Motor neuron (in vitro differentiated cells): ENCODE results near the gene SET. TPM values are rescaled to one million over a fixed set of nuclear protein-coding genes. Genes with fewer than 3 reads are reported as not detected.

Source experiments
- ATAC-seq, 8 experiments: fragments of 200-7000 bp; cut with Tn5 transposase; replicated peaks in 6 of 8; 2 replicates each; pipeline ENCODE4 v1.8.0; 2021; ENCODE audit warnings: mild to moderate bottlenecking in 8 of 8, moderate library complexity in 8 of 8
- H3K27ac ChIP-seq, 2 donors: fragments of 250-450 bp; sonication (Bioruptor Pico); 2 replicates each; pipeline ENCODE4 v1.9.0; 2021; ENCODE audit warnings: antibody characterized with exemption in 2 of 2, mild to moderate bottlenecking in 2 of 2, moderate library complexity in 1 of 2
- H3K4me1 ChIP-seq, 2 donors: fragments of 250-450 bp; sonication (Bioruptor Pico); replicated peaks in 1 of 2; 2 replicates each; pipeline ENCODE4 v1.6.1; 2021; ENCODE audit warnings: antibody characterized with exemption in 2 of 2, mild to moderate bottlenecking in 2 of 2, moderate library complexity in 1 of 2
- H3K4me3 ChIP-seq, 5 donors: fragments of 250-450 bp; sonication (Bioruptor Pico); 2 replicates each; pipeline ENCODE4 v1.9.0; 2021; ENCODE audit warnings: antibody characterized with exemption in 5 of 5, mild to moderate bottlenecking in 5 of 5, moderate library complexity in 4 of 5
- WGBS, 10 experiments: fragments of 450-650 bp; shearing (Covaris generic); methylation state at CpG; one replicate each; pipeline ENCODE4 v1.0.0; 2022; 5-methylcytosine and 5-hydroxymethylcytosine counted together
- in situ Hi-C, 9 experiments: fragments of 400-800 bp; cut with MboI; loops; one replicate each; pipeline ENCODE4 v1.15.0; 2021; ENCODE audit warnings: low sequenced_read_pairs in 9 of 9, low pct_unique_long_range_greater_than_20kb in 2 of 9; ENCODE audit not compliant: unreplicated experiment in 9 of 9
- total RNA-seq, 8 experiments: library from RNA; unstranded; fragments of 300-600 nt; gene quantifications; 2 replicates each; pipeline versions ENCODE4 v1.2.3 to v1.2.4, GENCODE V29; 2022

The SET gene
- total RNA-seq, 8 experiments from 2014 or later, result 328 to 639 (median 393) TPM

DNA sequence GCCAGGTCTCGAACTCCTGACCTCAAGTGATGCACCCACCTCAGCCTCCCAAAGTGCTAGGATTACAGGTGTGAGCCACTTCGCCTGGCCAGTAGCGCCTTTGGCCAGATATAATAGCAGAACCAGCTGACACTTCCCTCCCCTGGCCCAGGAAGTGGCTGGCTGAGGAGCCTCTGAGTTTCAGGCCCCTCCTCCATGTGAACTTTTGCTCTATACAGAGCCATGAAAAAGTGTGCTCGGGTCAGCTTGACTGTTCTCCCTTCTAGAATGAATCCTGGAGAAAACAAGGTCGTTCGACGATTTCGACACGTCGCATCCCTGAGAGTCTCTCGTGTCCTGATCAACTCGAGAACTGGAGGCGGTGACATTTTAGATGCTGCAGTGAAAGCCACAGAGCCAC lies 43.6 kb downstream of the SET start:
- 80 to 97% (median 88%) methylated on average over 2 to 11 of the region's 13 CpGs; no CpG with 5 or more reads in 4 of the 10 experiments for WGBS, 10 experiments
- in situ Hi-C loops, result no loop called here
- ATAC-seq, result no peak
- Histone ChIP-seq H3K4me1 (no peaks in the 10 kb centered on the region), H3K27ac (no peak overlapping the region), H3K4me3 (no peak overlapping the region)

DNA sequence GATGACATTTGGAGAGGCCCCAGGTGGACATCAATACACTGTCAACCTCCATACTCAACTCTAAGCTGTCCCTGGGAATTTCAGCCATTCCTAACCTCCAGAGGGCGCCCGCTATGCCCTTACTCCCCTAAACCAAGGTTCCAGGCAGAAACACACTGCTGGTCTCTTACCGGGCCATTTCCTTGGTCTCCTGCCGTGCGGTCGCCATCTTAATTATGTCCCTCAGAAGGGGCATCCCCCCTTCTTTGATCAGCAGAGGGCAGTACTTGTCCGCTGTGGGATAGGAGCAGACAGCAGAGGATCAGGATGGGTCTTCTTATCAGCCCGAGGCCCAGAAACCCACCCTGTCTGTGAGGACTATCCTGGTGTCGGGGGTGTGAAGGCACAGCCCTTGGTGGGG lies 44.2 kb downstream of the SET start:
- ATAC-seq, result peak; percentile 63 to 98 (median 86)
- 0 to 30% (median 0%) methylated on average over 1 to 6 of the region's 9 CpGs; no CpG with 5 or more reads in 3 of the 10 experiments for WGBS, 10 experiments
- Histone ChIP-seq H3K27ac (no peak overlapping the region), H3K4me1 (no peaks in the 10 kb centered on the region), H3K4me3 (no peak overlapping the region)
- in situ Hi-C loops, result no loop called here

DNA sequence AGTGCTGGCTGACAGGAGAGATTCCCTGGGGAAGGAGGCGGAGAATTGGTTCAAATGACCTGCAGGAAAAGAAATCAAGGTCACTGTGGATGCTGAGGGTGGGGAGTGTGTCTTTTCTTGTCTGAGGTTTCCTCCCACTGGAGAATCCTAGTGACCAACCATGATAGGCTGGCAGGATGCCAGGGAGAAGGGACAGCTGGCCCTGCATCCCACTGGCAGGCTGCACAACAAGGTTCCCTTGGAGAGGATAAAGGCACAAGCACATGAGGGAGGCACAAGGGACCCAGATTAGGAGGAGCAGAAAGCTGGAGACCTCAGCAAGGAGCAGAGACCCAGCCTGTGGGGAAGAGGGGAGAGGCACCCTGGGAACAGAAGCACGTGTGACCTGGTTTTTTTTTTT lies 46.4 kb downstream of the SET start:
- in situ Hi-C loops, result no loop called here
- Histone ChIP-seq H3K4me3 (no peak overlapping the region), H3K27ac (no peak overlapping the region), H3K4me1 (no peaks in the 10 kb centered on the region)
- no peak for ATAC-seq
- WGBS, 10 experiments, result 20 to 100% (median 100%) methylated on average over 1 to 2 of the region's 2 CpGs; no CpG with 5 or more reads in 4 of the 10 experiments

DNA sequence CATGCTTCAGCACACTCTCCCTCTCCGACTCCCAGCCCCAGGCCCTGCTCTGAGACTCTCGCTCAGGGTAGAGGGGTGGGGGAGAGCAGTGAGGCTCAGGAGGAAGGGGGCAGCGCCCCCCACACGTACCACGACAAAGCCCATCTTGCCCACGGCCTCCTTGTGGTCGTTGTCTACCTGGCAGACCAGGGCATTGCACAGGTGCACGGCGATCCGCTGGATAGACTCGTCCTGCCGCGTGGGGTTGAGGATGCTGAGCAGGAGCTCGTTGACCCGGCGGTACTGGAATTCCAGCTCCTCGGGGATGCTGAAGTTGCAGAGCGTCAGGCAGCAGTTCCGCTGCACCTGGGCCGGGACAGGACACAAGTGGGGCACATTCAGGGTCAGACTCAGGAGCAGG lies 53.4 kb downstream of the SET start:
- no peaks in the 10 kb centered on the region for H3K4me1 ChIP-seq
- in situ Hi-C loops, result no loop called here
- WGBS, 10 experiments, result 90 to 100% (median 100%) methylated on average over 1 to 4 of the region's 20 CpGs; no CpG with 5 or more reads in 6 of the 10 experiments
- peak in 1 of 8 experiments; percentile 20 for ATAC-seq
- no peak overlapping the region for H3K27ac ChIP-seq
- no peak overlapping the region for H3K4me3 ChIP-seq

DNA sequence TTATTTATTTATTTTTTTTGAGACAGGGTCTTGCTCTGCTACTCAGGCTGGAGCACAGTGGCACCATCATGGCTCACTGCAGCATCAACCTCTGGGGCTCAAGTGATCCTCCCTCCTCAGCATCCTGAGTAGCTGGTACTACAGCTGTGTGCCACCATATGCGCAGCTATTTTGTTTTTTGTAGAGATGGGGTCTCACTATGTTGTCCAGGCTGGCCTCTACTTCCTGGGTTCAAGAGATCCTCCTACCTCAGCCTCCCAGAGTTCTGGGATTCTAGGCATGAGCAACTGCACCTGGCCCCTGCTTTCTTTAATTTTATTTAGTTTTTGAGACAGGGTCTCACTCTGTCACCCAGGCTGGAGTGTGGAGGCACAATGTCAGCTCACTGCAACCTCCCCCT lies 54.4 kb downstream of the SET start:
- no peak overlapping the region for H3K27ac ChIP-seq
- ATAC-seq, result no peak
- in situ Hi-C loops, result no loop called here
- WGBS, 10 experiments, result 83 to 100% methylated on average over 1 of the region's 1 CpG; no CpG with 5 or more reads in 8 of the 10 experiments
- H3K4me3 ChIP-seq, result no peak overlapping the region
- H3K4me1 ChIP-seq, result no peaks in the 10 kb centered on the region

Other genes starting within 250 kb of the SET start
- gene ODF2, start 233.2 kb upstream of the SET start, total RNA-seq, result 10 to 100 TPM; 20.3 to 62.5 (median 42.7) TPM
- 10 to 100 TPM; 11.9 to 30.4 (median 17.3) TPM for gene GLE1, start 184.5 kb upstream of the SET start, total RNA-seq
- gene SPTAN1, start 136.6 kb upstream of the SET start, total RNA-seq, result 100 to 1,000 TPM; 195 to 680 (median 254) TPM
- 10 to 100 TPM; 21.1 to 62.7 (median 28.3) TPM for gene DYNC2I2, start 32.4 kb upstream of the SET start, total RNA-seq
- 1 to 10 TPM in 3 of 8 experiments, under 1 TPM in 5; 0.07 to 7.3 (median 0.68) TPM for gene PKN3, start 13.3 kb downstream of the SET start, total RNA-seq
- gene ZDHHC12, start 34.9 kb downstream of the SET start, total RNA-seq, result 10 to 100 TPM in 5 of 8 experiments, 1 to 10 TPM in 3; 3.7 to 31.4 (median 11.7) TPM
- 10 to 100 TPM; 17.8 to 35.1 (median 24.5) TPM for gene ZER1, start 82.7 kb downstream of the SET start, total RNA-seq
- 10 to 100 TPM in 5 of 8 experiments, 1 to 10 TPM in 3; 8.7 to 18.9 (median 13.1) TPM for gene TBC1D13, start 98.0 kb downstream of the SET start, total RNA-seq
- gene ENDOG, start 129.3 kb downstream of the SET start, total RNA-seq, result 10 to 100 TPM in 7 of 8 experiments, 1 to 10 TPM in 1; 8.5 to 20.1 (median 16.7) TPM
- 10 to 100 TPM; 12.3 to 44.3 (median 21.6) TPM for gene SPOUT1, start 140.6 kb downstream of the SET start, total RNA-seq
- gene KYAT1, start 192.7 kb downstream of the SET start, total RNA-seq, result 10 to 100 TPM in 5 of 8 experiments, 1 to 10 TPM in 3; 4.0 to 15.9 (median 10.8) TPM
- gene LRRC8A, start 192.9 kb downstream of the SET start, total RNA-seq, result 10 to 100 TPM; 13.7 to 26.8 (median 22.6) TPM
- 10 to 100 TPM in 2 of 8 experiments, 1 to 10 TPM in 2, under 1 TPM in 4; 0.16 to 16.4 (median 0.97) TPM for gene PHYHD1, start 231.8 kb downstream of the SET start, total RNA-seq